Neuron (in vitro differentiated cells): Measurements from ENCODE around the gene GDPD3.

Experiments
- H2AFZ ChIP-seq: one replicate; pipeline ENCODE4 v1.6.1; 2013; ENCODE audit warnings: low read depth, mild to moderate bottlenecking, inconsistent platforms, low read length, moderate library complexity
- H3K27me3 ChIP-seq: one replicate; pipeline ENCODE4 v1.6.1; 2013; ENCODE audit warnings: low read length; ENCODE audit not compliant: insufficient read depth
- H3K36me3 ChIP-seq: one replicate; pipeline ENCODE4 v1.6.1; 2013; ENCODE audit warnings: low read length; ENCODE audit not compliant: insufficient read depth
- H3K4me1 ChIP-seq: one replicate; pipeline ENCODE4 v1.6.1; 2013; ENCODE audit warnings: low read length; ENCODE audit not compliant: insufficient read depth
- H3K4me3 ChIP-seq: 2 replicates; pipeline ENCODE4 v1.5.1; 2013; ENCODE audit warnings: mild to moderate bottlenecking, low read length, moderate library complexity
- H3K9me3 ChIP-seq: one replicate; pipeline ENCODE4 v1.6.1; 2013; ENCODE audit warnings: low read length

GDPD3 gene

DNA sequence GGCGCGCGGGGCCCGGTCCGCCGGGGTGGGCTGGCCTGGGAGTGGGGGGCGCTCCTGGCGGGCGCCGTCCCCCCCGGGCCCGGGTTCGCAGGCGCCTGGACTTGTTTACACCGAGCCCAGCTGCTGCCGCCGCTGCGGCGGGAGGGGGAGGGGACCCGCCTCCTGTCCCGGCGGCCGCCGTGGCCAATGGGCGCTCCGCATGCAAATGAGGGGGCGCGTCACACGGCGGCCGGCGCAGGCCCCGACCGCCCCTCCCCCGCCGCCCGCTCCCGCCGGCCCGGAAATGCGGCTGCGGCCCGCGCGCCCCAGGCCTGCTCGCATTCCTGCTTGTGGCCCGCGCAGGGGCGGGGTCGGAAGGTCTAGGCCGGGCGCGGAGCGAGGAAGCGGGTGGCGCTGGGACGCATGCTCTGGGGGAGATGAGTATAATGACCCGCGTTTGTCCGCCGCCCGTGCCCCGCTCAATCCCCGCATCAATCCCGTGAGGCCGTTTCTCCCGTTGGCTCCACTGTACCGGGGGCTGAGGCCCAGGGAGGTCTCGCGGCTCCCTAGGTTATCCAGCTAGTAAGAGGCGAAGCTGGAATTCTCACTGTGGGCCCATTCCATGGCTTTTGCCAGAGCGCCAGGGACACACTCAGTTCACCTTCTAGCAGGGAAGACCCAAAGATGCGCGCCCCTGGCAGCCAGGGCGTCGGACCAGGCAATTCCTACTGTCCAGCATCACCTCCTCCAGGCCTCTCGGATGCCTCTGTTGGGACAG lies 17.1 kb downstream of the GDPD3 start, which contains the start of gene YPEL3:
Gene YPEL3, minus strand, starts transcription at position 109 of the 757 bp plus-strand sequence. CDS start 731 bp downstream, outside the sequence.
- peaks cover 11% of the 10 kb centered on the region for H3K9me3 ChIP-seq
- peaks cover 17% of the 10 kb centered on the region for H3K4me1 ChIP-seq
- no peaks in the 10 kb centered on the region for H3K36me3 ChIP-seq
- H2AFZ ChIP-seq = no peak within 1 kb of the TSS
- H3K27me3 ChIP-seq = no peaks in the 10 kb centered on the region
- no peak within 1 kb of the TSS for H3K4me3 ChIP-seq

GRCh38 chr16:30095166-30096078 lies 17.9 kb downstream of the GDPD3 start:
- H3K9me3 ChIP-seq = peaks cover 11% of the 10 kb centered on the region
- peaks cover 17% of the 10 kb centered on the region for H3K4me1 ChIP-seq
- H3K4me3 ChIP-seq = no peak overlapping the region

DNA sequence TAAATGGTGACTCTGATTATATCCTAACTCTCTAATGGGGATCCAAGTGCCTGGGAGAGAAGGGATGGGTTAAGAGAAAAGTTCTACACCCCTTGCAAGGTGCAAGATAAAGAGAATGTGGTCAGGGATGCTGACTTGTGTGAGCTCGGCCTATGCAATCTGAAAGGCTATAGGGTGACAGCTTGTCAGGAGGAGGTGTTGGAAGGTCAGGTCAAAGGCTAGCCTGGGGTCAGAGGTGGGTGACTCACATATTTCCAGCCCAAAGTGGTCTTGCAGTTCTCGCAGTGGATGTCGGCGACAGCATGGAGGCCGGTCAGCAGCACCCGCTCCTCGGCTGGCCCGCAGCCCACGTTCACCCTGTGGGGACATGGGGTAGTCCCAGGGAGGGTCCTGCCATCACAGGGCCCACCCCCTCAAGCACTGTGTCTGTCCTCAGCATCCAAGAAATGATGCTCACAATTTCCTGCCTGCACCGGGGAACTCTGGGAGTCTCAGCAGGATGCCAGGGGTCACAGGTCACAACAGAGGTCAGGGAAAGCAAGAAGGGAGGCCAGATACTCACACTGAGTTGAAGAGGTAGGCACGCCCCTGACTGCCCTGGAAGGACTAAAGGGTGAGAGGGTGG lies 18.7 kb downstream of the GDPD3 start:
- no peak overlapping the region for H2AFZ ChIP-seq
- H3K27me3 ChIP-seq = no peaks in the 10 kb centered on the region
- H3K36me3 ChIP-seq = no peaks in the 10 kb centered on the region
- peaks cover 17% of the 10 kb centered on the region for H3K4me1 ChIP-seq
- H3K9me3 ChIP-seq = peaks cover 11% of the 10 kb centered on the region
- H3K4me3 ChIP-seq = no peak overlapping the region

More at GRCh38 chr16:30095166-30096078, 17.9 kb downstream of the GDPD3 start:
- no peak overlapping the region for H2AFZ ChIP-seq
- no peaks in the 10 kb centered on the region for H3K27me3 ChIP-seq
- no peaks in the 10 kb centered on the region for H3K36me3 ChIP-seq

DNA sequence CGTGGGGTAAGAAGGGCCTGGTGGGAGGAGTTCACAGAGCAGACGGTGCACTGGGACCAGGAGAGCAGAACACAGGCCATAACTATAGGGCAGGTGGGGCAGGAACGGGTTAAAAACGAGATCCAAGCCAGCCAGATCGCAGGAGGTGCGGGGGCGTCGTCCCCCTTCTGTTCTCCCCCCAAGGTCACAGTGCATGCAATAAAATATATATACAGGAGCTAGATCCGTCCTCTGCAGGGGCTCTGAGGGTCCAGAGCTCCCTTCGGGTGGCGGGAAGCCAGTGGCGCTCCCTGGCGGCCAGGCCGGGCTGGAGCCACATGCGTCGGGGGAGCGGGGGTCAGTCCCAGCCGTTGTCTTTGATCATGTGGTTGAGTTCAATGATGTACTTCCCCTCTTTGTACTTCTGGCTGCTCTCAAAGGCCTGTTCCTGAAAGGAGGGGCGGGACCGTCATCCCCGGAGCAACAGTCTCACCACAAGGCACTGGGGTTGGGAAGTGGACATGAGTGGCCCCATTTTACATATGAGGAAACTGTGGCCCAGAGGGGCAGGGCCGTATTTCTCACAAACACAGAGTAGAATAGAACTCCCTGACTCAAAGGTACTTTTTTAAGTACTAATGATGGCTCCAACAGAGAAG lies 20.8 kb downstream of the GDPD3 start:
- H3K9me3 ChIP-seq = peaks cover 7% of the 10 kb centered on the region
- H3K36me3 ChIP-seq = no peaks in the 10 kb centered on the region
- H2AFZ ChIP-seq = peak overlapping the region; percentile 87
- no peaks in the 10 kb centered on the region for H3K27me3 ChIP-seq
- H3K4me3 ChIP-seq = peak overlapping the region; percentile 49
- peaks cover 17% of the 10 kb centered on the region for H3K4me1 ChIP-seq

DNA sequence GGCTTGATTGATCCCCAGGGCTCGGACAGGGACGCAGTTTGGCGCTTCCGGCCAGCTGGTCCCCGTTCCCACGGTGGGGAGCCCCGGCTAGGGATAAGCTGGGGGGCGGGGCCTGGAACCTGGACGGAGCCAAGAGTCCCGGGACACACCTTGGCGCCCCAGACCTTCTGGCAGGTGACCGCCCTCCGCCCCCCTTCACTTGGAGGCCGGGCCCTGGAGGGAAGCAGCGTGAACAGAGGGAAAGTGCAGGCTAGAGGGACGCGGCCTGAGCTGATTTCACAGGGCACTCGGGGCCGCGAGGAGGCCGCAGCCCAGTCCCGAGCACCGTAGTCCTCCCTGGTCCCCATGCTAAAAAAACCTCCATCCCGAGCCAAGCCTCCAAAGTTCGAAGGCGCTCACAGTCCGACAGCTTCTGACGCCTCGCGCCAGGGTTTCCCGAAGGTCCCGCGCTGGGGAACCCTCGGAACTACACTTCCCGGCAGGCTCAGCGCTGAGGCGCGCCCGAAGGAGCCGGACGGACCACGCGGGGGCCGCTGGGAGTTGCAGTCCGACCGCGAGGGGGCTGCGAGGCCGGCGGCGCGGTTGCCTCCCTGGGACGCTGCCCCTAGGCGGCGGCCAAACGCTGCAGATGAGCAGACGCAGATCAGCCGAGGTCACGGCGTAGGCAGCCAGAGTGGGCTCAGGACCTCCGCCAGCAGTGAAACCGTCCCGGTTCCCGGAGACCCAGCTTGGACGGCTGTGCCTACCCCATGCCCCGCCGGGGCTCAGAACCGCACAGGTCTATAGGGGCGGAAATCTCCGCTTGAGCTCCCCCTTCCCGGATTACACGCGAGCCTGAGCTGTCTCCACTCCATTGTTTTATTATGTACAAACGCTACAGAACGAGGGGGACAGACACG lies 21.6 kb downstream of the GDPD3 start, which contains the start of gene TBX6:
Gene TBX6, minus strand, starts transcription at position 451 of the 899 bp plus-strand sequence. CDS start 731 bp downstream, outside the sequence.
- Histone ChIP-seq H3K36me3 (peaks cover 2% of the 10 kb centered on the region), H2AFZ (peak within 1 kb of the TSS; percentile 87), H3K4me1 (peaks cover 17% of the 10 kb centered on the region), H3K9me3 (peaks cover 2% of the 10 kb centered on the region), H3K4me3 (peak within 1 kb of the TSS; percentile 49), H3K27me3 (no peaks in the 10 kb centered on the region)

DNA sequence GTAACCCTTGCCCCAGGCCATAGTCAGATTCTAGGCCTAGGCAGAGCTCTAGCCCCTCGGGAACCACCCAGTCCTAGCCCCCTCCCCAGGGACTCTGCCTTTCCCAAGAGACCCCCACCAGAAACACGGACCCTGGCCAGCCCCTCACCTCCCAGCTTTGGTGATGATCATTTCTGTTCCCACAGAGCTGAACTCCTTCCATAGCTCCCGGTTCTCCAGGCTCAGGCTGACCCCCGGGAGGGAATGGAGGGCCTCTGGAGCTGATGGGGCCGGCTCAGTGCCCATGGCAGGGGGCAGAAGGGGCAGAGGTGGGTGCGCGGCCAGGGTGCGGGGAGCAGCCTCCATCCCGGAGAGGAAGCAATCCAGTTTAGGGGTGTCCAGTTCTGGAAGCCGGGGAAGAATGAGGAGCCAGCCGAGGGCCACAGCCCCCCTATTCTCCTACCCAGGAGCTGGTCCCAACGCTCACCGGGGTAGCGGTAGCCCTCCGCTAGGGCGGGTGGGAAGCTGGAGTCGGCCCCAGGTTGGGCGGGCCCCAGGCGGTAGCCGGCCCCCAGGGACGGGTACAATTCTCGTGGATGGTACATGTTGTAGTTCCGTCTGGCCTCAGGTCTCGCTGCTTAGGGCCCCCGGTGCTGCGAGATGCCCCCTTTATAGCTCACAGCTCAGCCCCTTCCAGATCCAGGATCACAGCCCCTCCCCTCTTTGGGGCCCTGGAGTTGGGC lies 22.6 kb downstream of the GDPD3 start:
- Histone ChIP-seq H3K36me3 (peaks cover 7% of the 10 kb centered on the region), H3K9me3 (no peaks in the 10 kb centered on the region), H3K27me3 (no peaks in the 10 kb centered on the region), H2AFZ (peak overlapping the region; percentile 40), H3K4me1 (peaks cover 17% of the 10 kb centered on the region), H3K4me3 (no peak overlapping the region)

- Histone ChIP-seq H3K27me3 (no peaks in the 10 kb centered on the region), H3K4me1 (peaks cover 9% of the 10 kb centered on the region), H3K9me3 (no peaks in the 10 kb centered on the region), H2AFZ (no peak overlapping the region), H3K4me3 (no peak overlapping the region), H3K36me3 (peaks cover 23% of the 10 kb centered on the region)
These were observed 24.3 kb downstream of the GDPD3 start for GRCh38 chr16:30088832-30089624.

- no peak overlapping the region for H3K4me3 ChIP-seq
- no peaks in the 10 kb centered on the region for H3K27me3 ChIP-seq
- peaks cover 9% of the 10 kb centered on the region for H3K4me1 ChIP-seq
These were observed 25.0 kb downstream of the GDPD3 start for GRCh38 chr16:30088237-30088831.

GRCh38 chr16:30087181-30087898 lies 26.0 kb downstream of the GDPD3 start:
- Histone ChIP-seq H3K27me3 (no peaks in the 10 kb centered on the region), H3K4me1 (peaks cover 4% of the 10 kb centered on the region), H3K4me3 (no peak overlapping the region), H3K36me3 (peaks cover 40% of the 10 kb centered on the region), H3K9me3 (no peaks in the 10 kb centered on the region), H2AFZ (no peak overlapping the region)

More at GRCh38 chr16:30088237-30088831, 25.0 kb downstream of the GDPD3 start:
- H2AFZ ChIP-seq = no peak overlapping the region
- H3K36me3 ChIP-seq = peaks cover 30% of the 10 kb centered on the region
- H3K9me3 ChIP-seq = no peaks in the 10 kb centered on the region
